DMS 273 treated with DMSO at 0.1 percent for 48 hours (cell line): ENCODE measurements around the gene TMEM74B.
"Not testable (repeated sequence)": the region's sequence is repeated elsewhere in the genome, so short reads cannot be mapped to it uniquely, and the experiment has no call there.

Experiments
- DNase-seq: peaks from one replicate; lab custom pipeline; 2025; lab: John Stamatoyannopoulos, UW

The TMEM74B gene

DNA sequence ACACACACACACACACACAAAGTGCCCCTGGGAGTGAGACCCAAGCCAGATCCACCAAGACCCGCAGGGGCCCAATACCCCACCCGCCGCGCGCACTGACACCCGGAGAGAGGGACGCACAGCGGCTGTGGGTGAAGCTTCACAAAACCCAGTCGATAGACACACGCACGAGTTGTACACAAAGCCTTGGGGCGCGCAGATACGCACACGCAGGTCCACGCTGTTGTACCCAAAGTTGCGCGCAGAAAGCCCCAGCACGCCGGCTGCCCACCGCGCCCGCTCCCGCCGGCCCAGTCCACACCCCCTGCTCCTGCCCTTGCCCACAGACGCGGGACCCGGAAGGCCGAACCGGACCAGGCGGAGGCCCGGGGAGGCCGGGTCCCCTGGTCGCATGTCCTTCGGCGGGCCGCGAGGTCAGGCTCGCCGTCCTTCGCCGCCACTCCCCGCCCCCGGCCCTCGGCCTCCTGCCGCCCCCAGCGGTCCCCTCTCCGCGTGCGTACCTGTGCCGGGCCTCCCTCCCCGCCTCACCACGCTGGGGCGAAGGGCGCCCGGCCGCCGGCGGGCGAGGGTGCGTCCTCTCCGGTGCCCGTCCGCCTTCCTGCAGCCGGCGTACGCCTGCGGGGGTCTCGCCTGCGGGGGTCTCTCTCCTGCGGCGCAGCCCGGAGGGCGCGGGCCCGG lies at the start of gene TMEM74B:
TMEM74B (minus strand) TSS at position 344 of the 678 bp plus-strand sequence. CDS start 1,180 bp downstream, outside the sequence.
- DNase-seq = no peak

DNA sequence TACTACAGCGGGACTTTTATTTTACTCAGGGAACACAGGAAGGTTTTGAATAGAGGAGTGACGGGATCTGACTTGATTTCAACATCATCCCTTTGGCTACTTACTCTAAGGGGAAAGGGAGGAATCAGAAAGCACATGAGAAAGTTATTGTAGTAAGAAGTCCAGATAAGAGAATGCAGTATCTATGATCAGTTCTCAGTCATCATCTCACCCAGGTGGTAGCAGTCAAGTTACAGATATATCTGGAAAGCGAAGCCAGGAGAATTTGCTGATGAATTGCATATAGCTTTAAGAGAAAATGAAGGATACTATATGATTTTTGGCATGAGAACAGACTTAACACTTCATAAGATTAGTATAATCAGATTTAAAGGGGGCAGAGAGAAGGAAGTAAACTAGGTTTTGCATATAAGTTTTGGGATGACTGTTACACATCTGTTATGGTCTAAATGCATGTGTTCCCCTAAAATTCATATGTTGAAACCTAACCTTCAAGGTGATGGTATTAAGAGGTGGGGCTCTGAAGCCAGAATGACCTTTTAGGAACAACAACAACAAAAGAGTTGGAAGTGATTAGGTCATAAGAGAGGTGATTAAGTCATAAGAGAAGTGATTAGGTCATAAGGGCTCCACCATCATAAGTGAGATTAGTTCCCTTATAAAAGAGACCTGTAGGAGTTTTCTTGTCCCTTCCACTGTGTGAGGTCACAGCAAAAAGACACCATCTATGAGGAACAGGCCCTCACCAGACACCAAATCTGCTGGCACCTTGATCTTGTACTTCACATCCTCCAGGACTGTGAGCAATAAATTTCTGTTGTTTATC lies 47.7 kb upstream of the TMEM74B start:
- DNase-seq = no peak

DNA sequence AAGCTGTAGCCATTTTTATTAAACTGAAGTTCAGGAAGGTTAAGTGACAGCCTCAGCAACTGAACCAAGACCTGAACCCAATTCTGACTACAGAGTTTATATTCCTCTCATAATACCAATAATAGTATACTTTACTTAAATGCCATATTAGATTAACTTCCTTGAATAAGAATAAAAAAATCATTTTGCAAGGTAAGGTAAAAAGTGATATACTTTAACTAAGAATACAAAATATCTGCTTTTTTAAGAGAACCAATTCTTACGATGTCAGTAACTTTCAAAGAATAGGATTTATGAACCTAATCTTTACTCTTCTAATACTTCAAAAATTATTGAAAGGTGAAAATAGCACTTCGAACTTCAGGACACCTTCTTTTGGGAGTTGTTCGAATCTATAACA lies 44.8 kb upstream of the TMEM74B start:
- no peak for DNase-seq

DNA sequence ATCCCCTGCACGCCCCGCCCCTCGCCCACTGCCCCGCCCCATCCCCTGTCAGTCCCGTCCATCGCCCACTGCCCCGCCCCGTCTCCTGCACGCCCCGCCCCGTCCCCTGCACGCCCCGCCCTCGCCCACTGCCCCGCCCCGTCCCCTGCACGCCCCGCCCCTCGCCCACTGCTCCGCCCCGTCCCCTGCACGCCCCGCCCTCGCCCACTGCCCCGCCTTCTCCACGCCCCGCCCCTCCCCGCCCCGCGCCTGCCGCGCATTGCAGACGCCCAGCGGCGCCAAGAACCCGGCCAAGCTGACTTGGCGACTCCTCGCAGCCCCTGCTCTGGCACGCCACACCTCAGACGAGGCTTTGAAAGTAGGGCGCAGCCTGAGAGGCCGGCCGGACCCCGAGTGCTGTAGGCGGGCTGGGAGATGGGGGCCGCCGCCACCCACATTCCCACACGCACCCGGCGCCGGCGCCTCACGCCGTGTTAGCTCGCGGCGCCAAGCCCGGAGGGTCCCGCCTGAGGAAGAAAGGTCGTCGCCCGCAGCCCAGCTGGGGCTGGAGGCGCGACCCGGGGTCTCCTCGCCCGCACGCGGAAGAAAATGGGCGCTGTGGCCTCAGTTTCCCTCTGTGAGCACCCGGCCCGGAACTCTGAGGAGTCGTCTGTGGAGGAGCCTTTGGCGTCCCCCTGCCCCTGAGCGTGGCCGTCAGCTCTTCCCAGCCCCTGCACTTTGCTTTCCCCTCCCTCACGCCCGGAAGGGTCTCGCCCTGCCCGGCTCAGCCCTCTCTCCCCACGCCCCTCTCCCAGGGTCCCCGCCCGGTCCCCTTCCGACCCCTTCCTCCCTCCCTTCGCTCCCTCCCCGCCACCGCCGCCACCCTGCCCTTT lies 41.2 kb upstream of the TMEM74B start, which contains the start of gene RAD21L1:
RAD21L1 (plus strand) TSS at position 262 of the 872 bp plus-strand sequence. CDS start 2,410 bp downstream, outside the sequence.
- no peak for DNase-seq

DNA sequence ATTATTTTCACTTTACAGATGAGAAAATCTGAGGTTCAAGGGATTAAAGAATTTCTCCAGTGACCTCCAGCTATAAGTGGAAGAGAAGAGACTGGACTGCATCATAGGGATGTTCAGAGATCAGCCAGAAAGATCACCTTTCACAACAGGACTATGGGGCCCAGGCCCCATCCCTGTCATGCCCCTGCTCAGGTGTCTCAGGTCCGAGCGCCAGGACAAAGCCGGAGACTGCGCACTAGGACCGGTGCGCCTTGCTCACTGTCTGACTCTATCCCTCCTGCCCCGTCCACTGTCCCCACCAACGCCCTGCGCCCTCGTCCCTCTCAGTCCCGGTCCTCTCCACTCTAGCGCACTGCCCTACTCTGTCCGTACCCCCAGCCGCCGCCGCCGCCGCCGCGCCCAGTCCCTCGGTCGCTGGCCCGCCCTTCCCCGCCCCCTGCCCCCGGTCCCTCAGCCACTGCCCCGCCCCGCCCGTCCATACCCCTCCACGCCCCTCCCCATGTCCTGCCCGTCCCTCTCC lies 40.5 kb upstream of the TMEM74B start:
- DNase-seq = no peak

DNA sequence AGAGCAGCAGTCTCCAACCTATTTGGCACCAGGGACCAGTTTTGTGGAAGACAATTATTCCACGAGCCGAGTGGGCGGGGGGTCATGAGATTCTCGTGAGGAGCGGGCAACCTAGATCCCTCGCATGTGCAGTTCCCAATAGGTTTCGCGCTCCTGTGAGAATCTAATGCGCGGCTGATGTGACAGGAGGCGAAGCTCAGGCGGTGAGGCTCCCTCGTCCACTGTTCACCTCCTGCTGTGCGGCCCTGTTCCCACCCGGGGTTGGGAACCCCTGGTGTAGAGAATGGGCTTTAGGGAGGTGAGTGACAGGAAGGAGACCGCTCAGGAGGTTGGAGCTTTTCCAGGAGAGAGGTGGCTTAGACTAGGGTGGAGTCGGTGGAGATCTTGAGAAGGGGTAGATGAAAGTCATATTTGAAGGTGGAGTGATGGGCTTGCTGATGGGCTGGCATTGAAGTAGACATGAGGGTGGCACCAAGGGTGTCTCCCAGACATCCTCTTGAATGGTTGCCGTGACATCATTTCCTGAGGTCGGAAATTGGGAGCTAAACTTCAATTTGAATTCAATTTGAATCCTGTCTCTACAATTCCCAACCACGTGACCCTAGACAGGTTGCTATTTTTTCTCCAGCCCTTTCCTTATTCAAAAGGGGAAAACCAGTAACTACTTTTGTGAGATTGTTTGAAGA lies 39.6 kb upstream of the TMEM74B start:
- DNase-seq = no peak

DNA sequence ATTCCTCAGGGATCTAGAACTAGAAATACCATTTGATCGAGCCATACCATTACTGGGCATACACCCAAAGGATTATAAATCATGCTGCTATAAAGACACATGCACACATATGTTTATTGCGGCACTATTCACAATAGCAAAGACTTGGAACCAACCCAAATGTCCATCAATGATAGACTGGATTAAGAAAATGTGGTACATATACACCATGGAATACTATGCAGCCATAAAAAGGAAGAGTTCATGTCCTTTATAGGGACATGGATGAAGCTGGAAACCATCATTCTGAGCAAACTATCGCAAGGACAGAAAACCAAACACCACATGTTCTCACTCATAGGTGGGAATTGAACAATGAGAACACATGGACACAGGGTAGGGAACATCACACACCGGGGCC lies 38.0 kb upstream of the TMEM74B start:
- DNase-seq = not testable (repeated sequence)

DNA sequence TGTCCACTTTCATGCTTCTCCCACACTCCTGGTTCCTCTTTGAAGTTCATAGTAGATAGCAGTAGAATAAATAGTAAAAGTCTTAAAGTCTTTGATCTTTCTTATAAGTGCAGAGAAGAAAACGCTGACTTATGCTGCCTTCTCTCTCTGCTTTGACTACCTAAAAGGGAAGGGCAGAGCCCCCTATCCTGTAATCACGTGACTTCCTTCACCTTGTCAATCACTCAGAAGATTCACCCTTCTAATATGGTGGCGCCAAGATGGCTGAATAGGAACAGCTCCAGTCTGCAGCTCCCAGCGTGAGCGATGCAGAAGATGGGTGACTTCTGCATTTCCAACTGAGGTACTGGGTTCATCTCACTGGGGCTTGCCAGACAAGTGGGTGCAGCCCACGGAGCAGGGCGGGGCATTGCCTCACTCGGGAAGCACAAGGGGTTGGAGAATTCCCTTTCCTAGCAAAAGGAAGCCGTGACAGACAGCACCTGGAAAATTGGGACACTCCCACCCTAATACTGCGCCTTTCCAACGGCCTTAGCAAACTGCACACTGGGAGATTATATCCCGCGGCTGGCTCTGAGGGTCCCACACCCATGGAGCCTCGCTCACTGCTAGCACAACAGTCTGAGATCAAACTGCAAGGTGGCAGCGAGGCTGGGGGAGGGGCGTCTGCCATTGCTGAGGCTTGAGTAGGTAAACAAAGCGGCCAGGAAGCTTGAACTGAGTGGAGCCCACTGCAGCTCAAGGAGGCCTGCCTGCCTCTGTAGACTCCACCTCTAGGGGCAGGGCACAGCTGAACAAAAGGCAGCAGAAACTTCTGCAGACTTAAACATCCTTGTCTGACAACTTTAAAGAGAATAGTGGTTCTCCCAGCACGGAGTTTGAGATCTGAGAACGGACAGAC lies 32.0 kb upstream of the TMEM74B start:
- DNase-seq = not testable (repeated sequence)

DNA sequence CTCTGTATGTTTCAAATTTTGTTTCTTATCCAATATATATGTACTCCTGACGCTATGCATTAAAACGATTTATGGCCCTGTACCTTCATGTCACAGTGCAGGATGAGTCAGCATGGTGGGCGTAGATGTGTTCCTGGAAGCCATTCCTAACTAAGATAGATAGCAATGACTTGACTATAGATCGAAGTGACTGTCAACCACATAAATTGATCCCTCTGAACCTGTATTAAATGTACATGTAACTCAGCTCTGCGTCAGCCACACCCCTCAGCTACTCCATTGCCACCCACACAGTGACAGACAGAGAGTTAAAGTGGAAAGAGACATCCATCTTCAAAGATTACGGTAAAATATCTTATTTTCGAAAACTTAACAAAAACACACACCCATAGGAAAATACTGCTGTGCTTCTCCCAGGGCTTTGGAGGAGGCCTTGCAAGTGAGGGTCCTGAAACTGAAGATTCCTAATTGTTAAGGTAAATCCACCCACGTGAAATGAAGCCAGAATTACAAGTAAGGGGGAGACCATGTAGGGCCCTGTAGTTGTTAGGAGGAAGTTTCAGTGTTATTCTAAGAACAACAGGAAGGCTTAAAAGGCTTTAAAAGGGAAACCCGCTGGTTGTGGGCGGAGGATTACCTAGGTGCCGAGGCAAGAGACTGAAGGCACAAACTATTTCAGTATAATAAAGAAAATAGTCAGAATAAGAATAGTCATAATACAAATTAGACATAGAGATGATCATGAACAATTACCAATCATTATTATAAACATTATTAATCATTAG lies 30.8 kb upstream of the TMEM74B start:
- DNase-seq = no peak

DNA sequence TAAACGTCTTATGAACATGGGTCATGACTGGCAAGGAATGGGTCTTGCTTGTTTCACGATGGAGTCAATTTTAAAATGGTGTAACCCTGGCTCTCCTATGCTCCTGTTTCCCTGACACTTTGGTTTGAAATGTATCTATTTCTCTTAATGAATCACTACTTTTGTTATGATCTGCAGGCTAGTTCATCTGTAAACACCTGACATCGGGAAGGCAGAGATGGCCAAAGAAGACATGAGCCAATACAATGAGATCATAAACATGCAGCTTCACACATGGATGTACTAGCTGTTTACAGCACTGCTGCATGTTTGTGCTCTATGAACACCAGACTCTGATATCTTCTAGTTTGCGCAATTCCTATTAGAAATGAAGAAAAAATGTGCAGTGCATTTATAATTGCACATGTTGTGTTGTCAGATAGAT lies 30.1 kb upstream of the TMEM74B start:
- DNase-seq = no peak

DNA sequence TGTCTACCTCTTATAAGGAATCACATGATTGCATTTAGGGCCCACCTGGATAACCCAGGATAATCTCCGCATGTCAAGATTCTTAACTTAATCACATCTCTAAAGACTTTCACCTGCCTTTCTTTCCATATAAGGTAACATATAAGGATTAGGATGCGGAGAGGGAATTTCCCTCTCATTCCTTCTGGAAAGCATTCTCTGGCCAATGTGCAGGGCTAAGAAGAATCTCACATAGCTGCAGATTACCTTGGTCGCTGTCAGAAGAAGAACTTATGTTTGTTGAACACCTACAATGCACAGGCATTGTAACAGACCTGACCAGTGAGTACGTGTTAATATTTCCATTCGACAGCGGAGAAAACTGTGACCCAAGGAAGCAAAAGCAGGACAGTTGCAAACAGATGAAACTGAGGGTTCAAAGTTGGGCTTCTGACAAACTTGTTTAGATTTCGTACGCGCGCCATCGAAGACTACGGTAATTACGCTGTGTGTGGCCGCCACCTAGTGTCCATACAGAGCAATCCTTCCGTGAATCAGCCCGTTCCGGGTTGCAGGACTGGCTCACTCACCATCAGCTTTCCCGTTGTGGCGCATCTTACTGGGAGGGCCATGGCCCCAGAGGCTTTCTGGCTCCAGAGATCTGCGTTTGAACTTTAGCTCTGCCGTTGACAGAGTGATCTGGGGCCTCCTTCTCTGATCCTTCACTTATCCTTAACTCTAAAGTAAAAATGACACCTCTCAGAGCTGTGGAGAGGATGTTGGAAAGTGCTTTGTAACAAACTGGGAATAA lies 28.0 kb upstream of the TMEM74B start:
- peak; percentile 36 for DNase-seq

DNA sequence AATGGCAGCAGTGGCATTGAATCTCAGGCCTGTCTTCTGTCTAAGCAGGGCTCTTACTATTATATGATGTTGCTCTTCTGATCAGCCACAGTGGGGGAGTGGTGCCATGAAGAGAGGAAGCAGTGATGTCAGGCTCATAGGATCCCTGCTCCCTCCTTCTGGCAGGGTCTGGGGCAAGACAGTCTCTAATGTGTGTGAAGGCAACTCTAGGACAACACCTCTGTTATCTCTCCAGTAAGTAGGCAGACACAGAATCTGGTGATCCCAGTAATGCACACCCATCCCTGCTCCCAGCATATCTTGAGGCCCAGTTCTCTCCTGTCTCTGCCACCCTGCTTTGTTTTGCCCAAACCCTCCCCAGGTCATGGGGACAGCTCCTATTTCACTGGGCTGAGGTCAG lies 27.2 kb upstream of the TMEM74B start:
- no peak for DNase-seq

DNA sequence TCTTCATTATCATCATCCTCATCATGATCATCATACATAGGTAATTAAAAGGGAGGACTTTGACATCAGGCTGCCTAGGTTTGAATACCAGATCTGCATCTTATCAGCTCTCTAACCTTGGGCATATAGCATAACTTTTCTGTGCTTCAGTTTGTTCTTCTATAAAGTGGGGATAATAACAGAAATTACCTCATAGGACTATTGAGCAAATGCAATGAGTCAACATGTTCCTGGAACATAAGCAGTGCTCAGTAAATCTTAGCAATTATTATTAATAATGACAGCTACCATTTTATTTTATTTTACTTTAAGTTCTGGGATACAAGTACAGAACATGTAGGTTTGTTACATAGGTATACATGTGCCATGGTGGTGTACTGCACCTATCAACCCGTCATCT lies 25.7 kb upstream of the TMEM74B start:
- no peak for DNase-seq

DNA sequence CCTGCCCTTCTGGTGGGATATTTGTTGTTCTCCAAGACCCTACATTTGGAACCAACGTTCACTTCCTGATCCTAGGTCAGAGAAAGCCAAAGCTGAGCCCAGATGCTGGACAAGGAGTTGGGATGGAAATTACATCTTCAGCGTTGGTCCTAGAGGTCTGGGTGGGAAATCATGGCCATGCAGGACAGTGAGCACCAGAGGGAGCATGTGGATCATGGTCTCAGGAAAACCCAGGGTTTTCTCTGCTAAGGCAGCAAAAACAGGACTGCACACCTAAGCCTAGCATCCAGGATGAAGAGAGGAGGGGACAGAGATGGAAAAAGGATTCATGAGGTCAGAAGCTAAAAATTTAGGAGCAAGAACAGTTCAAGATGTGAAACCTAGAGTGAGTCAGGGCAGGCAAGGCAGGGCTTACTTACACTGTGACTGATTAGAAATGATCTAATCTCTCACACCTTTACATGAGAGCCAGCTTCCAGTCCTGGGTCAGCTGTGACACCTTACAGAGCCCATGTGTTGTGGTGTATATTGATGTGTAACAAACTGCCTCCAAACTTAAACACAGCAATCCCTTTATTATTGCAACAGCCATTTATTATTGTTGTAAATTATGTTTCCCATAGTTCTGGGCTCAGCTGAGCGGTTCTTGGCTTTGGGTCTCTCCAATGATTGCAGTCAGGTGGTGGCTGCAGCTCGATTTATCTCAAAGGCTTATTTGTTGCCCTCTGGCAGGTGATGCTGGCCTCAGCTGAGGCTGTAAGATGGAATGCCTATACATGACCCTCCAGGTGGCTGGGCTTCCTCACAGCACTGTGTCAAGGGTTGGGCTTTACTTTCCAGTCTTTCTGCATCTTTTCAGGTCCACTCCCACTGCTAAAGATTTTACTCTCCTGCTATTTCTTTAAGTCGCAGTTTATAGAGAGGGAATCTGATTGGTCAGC lies 24.9 kb upstream of the TMEM74B start:
- no peak for DNase-seq

DNA sequence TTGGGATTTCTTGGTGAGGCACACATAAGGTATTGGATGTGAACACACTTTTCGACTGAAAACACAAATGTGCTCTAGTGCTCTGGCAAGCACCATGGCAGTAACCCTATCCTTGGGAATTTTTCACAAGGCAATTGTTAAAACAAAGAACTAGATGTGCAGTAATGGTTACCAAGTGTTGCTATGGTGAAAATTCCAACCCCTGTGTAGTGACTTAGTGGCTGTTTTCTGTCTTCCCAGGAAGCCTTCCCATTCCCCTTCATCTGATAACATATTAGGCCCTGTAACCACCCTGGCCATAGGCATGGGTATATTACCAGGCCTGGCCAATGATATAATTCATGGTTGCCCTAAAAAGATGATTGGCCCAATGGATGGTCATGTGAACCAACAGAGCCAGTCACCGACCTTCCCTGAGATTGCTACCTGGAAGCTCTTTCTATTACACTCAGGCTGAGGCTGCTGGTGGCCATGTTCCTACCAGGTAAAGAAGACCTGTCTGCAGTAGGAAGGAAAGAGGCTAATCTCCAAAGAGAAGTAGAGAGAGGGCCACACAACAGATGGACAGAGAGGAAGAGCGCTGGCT lies 22.6 kb upstream of the TMEM74B start:
- no peak for DNase-seq

DNA sequence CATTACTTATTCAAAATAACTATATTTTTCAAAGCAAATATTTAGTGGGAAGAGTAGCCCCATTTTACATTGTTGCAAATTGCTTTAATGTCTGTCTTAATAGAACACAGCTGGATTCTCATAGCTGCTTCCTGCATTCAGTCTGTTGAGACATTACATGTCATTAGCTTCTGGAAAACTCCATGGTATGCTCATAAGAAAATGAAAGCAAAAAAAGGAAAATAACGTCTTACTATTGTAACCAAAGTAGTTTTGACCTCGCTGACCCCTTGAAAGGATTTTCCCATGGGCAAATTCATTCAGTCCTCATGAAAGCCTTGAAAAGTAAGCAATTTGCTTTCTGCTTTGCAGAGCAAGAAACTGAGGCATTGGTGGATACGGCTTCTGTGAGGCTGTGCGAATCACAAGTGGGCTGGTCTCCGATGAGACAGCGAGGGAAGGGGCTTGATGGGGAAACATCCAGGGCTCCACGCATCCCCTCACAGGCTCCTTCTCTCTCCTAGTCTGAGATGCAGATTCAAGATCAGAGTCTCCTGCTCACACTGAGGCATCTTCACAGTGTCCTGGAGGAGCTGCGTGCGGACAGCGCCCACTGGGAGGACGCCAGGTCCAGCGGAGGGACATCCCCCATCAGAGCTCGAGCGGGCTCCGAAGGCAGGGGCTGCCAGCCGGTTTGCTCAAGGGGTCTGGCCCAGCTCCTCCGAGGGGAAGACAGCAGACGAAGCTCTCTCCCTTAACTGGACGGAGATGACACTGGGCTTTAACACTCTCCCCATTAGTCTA lies 21.8 kb upstream of the TMEM74B start:
- no peak for DNase-seq
